Hematopoietic multipotent progenitor cell treated with erythropoietin and hydrocortisone succinate and interleukin-3 and kit ligand, for 15 days (in vitro differentiated cells): ENCODE data around the gene CABYR.

Source experiments
- DNase-seq: peaks from one replicate; pipeline ENCODE4 v3.0.0-alpha.2; 2015; ENCODE audit warnings: low spot score

CABYR gene

DNA sequence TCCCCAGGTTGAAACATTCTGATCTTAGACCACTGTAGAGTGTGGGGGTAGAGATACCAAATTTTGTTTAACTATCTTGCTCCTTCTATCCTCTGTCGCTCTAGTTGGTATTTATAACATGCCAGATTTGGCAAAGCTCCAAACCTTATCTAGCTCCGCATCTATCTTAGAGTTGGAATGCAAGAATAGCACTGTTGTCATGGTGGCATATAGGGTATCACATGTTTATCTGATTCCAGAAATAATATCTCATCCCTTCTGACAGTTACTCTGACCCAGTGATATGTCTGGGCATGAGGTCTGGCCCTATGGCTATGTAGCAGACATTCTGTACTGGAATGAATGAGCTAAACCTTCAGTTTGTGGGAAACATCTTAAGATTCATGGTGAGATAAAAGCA, 51.7 kb downstream of the CABYR start:
- no peak for DNase-seq

- no peak for DNase-seq
These were observed 56.6 kb downstream of the CABYR start for GRCh38 chr18:24195296-24196053.

DNA sequence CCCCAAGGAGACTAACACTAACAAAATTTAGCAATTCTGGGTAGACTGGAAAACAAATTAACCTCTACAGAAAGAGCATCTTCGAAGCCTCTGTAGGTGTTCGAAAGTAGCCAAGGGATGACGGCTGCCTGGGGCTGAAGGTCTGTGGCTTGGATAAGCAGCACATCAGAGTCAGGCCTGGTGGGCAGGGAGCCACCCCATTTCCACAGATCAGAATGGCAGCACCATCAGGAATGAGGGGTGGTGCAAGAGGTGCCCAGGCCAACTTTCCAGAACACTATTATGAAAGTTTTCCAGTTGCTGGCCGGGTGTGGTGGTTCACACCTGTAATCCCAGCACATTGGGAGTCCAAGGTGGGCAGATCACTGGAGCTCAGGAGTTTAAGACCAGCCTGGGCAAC, 57.9 kb downstream of the CABYR start:
- DNase-seq = no peak

GRCh38 chr18:24197412-24197811, 58.5 kb downstream of the CABYR start:
- no peak for DNase-seq

DNA sequence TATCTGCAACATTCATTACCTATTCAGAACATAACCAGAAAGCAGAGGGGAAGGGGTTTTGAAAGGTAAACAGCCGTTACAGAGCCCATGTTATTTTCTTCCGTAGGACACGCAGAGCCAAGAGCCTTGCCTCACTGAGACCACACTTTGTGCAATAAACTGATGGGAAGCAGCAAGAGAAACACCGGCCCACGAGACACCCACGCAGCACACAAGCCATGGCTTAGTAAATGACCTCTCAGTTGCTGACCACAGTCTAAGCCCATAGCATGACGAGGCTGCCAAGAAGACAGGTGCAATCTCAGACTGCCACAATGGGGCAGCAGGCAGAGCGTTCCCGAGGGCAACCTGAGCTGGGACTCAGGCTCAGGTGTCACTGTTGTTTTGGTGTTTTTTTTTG, 59.6 kb downstream of the CABYR start:
- no peak for DNase-seq

GRCh38 chr18:24199372-24199962, 60.6 kb downstream of the CABYR start:
- DNase-seq = no peak

DNA sequence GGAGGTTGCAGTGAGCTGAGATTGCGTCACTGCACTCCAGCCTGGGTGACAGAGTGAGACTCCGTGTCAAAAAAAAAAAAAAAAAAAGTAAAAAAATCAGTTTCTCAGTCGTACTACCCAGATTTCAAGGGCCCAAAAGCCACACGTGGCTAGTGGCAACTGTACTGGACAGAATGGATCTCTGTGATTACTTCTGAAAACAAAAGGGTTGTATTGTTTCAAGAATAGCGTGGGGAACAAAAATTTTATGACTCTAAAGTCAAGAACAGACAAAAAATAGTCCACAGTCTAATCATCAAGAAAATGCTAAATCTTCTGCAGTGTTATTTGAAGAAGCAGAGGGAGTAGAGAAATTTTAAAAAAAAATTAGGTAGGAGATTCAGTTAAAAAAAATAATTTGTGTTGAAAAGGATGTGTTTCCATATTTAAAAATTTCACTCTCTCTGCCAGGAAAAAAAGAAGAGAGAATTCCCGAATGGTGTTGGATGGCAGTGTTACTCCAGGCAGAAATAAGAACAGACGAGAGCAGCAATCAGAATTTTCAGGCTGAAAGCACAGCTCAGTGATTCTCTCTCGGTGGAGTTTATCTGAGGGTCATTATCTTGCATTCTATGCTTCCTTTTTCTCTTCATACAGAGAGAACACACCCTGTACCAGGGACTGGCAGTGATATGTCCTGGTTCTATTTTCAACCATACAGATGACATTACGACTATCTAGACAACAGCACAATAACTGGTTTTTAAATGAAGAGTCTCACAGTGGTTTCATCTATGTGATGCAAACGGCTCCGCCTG, 61.8 kb downstream of the CABYR start:
- no peak for DNase-seq

DNA sequence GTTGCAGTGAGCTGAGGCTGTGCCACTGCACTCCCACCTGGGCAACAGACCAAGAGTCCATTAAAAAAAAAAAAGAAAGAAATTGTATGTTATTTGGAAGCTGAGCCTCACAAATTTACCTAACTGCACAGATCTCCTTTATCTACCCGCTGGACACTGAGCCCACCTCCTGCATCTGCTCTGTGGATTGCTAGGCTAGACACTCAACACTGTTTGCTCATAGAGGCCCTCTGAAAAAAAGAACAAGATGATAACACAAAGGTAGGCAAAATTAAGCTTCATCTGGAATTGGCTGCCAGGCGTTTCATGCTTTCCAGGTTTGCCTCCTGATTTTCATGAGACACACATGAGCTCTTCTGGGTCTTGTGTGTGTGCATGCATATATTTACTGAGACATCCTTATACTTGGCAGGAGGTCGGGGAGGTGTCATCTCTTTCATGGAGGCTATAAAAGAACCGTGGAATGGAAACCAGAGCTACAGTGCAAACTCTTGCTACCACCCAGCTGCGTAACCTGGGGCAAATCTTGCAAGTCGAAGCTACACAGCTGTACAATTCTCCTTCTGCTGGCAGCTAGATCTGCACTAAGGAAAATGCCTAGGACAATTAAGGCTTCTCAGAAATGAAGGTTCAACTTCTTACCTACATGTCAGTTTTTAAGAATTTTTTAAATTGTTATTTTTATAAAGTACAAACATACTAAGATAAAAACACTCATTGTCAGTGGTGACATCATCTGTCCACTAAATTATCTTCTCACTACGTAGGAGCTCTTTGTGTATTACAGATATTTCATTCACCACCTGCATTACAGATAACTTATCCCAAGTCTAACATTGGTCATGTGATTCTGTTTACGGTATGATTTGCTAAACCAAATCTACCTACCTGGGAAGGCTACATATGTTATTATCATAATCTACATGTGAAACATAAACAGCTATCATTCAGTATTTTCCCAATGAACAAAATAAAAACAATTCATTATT, 63.1 kb downstream of the CABYR start:
- DNase-seq = no peak

DNA sequence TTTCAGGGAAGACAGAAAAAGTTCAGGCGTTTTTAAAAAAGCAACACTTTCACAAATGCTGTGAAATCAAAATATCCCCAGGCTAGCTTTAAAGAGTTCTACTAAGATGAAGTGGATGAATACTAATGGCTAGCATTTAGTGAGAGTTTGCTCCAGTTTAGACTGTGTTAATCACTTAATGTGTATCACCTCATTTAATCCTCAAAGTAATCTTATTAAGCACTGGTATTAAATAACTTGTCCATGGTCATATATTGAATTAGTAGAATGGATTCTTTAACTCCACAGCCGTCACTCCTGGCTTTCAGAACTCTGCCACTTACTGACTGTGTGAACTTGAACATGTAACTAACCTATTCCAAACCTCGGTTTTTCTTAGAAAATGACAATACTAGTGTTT, 66.0 kb downstream of the CABYR start:
- no peak for DNase-seq

DNA sequence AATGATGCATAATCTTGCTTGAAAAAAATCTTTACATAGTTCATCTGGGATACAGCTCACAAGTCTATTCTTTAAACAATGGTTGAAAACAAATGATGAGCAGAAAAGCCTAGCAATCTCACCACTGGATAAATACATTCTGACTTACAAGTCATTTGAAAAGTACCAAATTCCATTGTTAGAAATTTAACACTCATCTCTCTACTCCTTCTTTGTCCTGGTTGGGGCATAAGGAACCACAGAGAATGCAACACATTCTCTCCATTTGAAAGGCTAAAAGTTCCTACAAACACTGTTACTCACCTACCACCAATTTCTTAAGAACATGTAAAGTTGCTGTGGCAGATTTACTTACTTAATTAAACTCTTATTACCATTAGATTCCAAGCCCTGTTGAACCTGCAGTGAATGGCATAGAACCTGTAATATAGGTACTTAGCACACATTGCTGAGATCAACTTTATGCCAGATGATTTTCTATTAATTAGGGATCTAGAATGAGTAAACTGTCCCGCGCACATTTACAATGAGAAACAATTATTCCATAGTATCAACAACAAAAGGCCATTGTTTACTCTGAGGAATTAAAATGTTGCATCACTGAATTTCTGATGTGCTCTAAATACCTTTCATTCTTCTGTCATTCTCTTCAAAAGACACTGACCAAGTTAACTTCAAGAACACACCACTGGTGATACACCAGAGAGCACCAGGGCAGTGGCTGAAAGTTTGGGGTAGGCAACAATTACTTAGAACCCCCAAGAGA, 69.6 kb downstream of the CABYR start:
- no peak for DNase-seq

DNA sequence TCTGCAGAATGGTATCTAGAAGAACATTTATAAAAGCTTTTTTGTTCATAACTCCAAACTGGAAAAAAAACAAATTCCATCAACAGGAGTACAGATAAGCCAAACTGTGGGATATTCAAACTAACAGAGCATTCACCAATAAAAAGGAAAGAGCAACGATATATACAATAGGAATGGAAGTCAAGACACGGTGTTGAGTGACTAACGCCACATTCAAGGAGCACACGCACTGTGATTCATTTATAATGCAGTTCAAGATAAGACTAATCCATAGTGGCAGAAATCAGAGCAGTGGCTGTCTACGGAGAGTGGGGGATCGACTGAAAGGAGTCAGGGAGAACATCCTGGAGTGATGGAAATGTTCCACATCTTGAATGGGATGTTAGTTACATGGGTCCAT, 70.7 kb downstream of the CABYR start:
- DNase-seq = no peak
